ENCODE data around the gene KLHL3.

The KLHL3 gene

DNA sequence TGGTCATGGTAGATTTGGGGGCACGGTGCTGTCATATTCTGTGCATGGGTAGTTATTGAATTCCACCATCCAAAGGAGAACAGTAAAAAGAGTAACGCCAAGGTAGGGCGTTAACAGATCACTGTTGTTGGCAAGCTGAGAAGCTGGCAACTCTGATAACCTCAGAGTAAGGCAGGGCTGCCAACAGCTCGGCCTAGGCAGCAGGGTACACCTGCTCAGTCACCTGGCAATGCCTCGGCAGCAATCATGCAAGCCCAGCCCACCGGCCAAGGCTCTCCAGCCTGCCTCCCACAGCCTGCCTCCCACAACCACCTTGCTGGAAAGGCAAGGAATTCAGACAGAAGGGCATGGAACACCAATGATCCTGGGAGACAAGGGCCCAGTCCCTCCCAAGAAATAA lies 63.9 kb downstream of the KLHL3 start:
- no peak overlapping the region for H3K4me3 ChIP-seq (ENCODE audit: low read depth, low read length)
- DNase-seq (ENCODE audit: low read depth), result no peak
- TF ChIP-seq, protein P1, sequence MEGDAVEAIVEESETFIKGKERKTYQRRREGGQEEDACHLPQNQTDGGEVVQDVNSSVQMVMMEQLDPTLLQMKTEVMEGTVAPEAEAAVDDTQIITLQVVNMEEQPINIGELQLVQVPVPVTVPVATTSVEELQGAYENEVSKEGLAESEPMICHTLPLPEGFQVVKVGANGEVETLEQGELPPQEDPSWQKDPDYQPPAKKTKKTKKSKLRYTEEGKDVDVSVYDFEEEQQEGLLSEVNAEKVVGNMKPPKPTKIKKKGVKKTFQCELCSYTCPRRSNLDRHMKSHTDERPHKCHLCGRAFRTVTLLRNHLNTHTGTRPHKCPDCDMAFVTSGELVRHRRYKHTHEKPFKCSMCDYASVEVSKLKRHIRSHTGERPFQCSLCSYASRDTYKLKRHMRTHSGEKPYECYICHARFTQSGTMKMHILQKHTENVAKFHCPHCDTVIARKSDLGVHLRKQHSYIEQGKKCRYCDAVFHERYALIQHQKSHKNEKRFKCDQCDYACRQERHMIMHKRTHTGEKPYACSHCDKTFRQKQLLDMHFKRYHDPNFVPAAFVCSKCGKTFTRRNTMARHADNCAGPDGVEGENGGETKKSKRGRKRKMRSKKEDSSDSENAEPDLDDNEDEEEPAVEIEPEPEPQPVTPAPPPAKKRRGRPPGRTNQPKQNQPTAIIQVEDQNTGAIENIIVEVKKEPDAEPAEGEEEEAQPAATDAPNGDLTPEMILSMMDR (IDR thresholded peaks at IDR 0.05; ENCODE audit: low read depth, low read length, missing control alignments), result no peak

DNA sequence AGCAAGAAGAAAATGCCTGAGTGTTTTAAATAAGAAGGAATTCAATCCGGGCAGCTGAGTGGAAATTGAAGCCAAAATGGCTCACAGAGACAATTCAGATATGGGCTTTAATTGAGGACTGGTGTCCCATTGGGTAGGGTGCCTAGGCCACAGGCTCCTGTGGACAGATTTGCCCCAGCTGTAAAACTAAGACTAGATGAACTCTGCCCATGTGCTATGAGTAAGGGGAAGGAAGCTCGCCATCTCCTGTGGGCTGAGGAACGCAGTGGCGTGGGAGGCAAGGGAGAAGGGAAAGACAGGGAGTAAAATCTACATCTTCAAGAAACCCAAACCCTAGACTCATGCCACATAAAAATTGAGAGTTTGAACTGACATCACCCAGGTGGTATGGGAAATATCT lies 66.1 kb downstream of the KLHL3 start:
- DNase-seq (ENCODE audit: low read depth), result no peak
- TF ChIP-seq, protein P1 (IDR thresholded peaks at IDR 0.05; ENCODE audit: low read depth, low read length, missing control alignments), result no peak
- H3K4me3 ChIP-seq (ENCODE audit: low read depth, low read length), result no peak overlapping the region

DNA sequence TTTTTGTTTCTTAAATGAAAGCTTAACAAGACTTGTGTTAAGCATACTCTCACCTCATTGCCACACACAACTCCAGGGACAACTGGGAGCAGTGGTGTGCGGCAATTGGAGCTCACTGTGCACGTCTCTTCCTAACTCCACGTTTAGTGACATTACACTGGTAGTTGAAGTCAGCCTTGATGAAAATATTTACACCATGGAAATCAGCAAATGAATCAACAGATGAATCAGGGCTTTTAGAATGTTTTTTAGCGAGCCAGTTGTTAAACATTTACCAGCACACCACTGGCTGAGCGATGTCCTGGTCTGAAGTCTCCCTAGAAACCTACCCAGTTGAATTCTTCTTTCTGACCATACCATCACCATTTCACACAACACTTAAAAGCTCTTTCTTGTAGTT lies 67.3 kb downstream of the KLHL3 start:
- TF ChIP-seq, protein P1 (IDR thresholded peaks at IDR 0.05; ENCODE audit: low read depth, low read length, missing control alignments), result no peak
- no peak overlapping the region for H3K4me3 ChIP-seq (ENCODE audit: low read depth, low read length)
- DNase-seq (ENCODE audit: low read depth), result no peak

DNA sequence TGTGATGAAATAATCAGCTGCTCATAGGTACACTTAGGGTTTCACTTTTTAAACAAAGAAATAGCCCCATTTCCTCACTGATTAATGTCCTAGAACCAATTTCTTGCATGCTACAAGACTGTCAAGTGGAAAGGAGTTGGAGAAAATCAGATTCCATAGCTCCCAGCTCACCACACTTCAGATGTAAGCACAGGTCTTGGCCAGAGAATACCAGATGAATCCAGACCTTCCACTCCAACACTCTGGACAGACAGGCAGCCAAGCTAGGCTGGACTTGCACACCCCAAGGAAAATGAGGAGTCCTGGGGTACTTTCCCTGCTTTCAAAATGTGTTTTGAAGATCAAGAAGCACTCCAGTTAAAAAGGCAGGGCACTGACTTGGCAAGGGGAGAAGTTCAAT lies 68.5 kb downstream of the KLHL3 start:
- no peak overlapping the region for H3K4me3 ChIP-seq (ENCODE audit: low read depth, low read length)
- no peak for DNase-seq (ENCODE audit: low read depth)
- TF ChIP-seq, protein P1 (IDR thresholded peaks at IDR 0.05; ENCODE audit: low read depth, low read length, missing control alignments), result no peak

DNA sequence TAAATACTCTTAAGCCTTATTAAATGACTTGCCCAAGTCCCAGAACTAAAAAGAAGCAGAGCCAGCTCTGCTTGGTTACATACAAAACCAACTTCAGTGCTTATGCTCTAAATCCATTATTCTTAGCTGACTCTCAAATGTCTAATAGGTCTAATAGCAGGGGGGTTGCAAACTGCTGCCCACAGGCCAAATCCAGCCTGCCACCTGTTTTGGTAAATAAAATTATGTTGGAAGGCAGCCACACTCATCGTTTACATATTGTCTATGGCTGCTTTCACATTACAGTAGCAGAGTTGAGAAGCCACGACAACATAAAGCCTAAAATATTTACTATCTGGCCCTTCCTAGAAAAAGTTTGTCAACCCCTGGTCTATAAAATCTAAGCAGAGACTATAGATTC lies 69.0 kb downstream of the KLHL3 start:
- TF ChIP-seq, protein P1 (IDR thresholded peaks at IDR 0.05; ENCODE audit: low read depth, low read length, missing control alignments), result no peak
- DNase-seq (ENCODE audit: low read depth), result no peak
- no peak overlapping the region for H3K4me3 ChIP-seq (ENCODE audit: low read depth, low read length)

DNA sequence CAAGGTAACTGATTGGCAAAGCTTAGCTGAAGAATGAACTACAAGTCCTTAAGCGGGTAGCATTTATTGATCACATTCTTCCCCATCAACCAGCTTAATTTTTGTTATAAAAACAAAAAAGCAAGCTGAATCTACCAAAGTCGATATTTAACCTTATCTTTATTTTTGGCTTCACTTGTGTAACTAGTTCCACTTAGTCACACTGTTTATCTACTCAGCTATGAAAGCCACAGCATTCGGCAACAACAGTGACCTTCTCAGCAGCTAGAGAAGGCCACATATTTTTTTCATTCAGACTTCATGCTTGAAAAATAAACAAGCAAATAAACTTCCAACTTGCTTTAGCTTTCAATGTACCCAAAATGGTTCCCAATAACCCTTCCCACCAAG lies 69.4 kb downstream of the KLHL3 start:
- TF ChIP-seq, protein P1 (IDR thresholded peaks at IDR 0.05; ENCODE audit: low read depth, low read length, missing control alignments), result no peak
- H3K4me3 ChIP-seq (ENCODE audit: low read depth, low read length), result no peak overlapping the region
- DNase-seq (ENCODE audit: low read depth), result no peak

DNA sequence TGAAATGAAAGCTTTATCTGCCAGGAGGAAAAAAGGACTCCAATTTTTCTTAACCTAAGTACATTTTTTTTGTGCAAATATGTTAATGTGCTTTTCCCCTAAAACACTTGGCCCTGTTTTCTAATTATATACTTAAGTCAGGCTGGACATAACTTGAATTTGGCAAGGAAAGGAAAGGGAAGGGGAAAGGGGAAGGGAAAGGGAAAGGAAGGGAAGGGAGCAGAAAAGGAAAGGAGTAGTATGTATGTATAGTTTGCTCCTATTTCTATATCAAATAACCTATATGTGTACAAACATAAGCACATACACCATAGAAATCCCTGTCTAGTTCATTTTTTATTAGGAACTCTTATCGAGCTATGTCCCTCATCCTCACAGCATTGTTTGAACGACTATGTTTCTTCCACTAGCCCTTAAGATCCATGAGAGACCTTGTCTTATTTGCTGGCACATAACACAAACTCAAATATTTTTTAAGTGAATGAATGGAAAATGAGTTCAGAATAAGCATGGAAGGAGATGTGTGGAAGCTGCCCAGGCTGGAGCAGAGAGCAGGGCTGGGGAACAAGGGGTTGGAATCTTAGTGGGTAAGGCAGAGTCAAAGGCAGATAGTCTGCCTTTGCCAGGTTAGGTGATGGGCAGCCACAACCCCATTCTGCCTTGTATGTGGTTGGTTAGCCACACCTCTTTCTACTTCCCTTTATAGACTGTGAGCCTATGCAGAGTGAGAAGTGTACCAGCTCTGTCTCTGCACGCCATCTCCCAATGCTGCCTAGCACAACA lies 70.0 kb downstream of the KLHL3 start:
- TF ChIP-seq, protein P1 (IDR thresholded peaks at IDR 0.05; ENCODE audit: low read depth, low read length, missing control alignments), result no peak
- peak; percentile 43 for DNase-seq (ENCODE audit: low read depth)
- no peak overlapping the region for H3K4me3 ChIP-seq (ENCODE audit: low read depth, low read length)

Data from GM12864 (cell line).